ENCODE data around the gene TRAPPC3. TPM values are rescaled to one million over a fixed set of nuclear protein-coding genes. Genes with fewer than 3 reads are reported as not detected.

Gene TRAPPC3
- total RNA-seq, 1 experiment from 2014 or later: 119 TPM

GRCh38 chr1:36095760-36096405 is 53.4 kb downstream of the TRAPPC3 start:
- Histone ChIP-seq H3K27me3 (ENCODE audit: low read length) (no peaks in the 10 kb centered on the region), H2AFZ (ENCODE audit: low read length) (no peak overlapping the region), H3K4me3 (ENCODE audit: low read length) (no peak overlapping the region), H3K27ac (ENCODE audit: low read length) (no peak overlapping the region), H3K9ac (ENCODE audit: low read length) (no peak overlapping the region), H4K20me1 (ENCODE audit: low read length) (no peaks in the 10 kb centered on the region), H3K79me2 (ENCODE audit: low read length) (peaks cover 7% of the 10 kb centered on the region; the same call in 1 of the 2 replicates), H3K4me2 (ENCODE audit: low read length) (no peak overlapping the region), H3K4me1 (ENCODE audit: insufficient read depth, low read length) (no peaks in the 10 kb centered on the region), H3K9me3 (ENCODE audit: low read length) (no peaks in the 10 kb centered on the region), H3K9me2 (replicated peaks; ENCODE audit: low read length) (no peaks in the 10 kb centered on the region), H3K36me3 (ENCODE audit: low read depth, low read length) (peaks cover 33% of the 10 kb centered on the region; the same call in 1 of the 2 replicates), H3F3A (ENCODE audit: low read length, unreplicated experiment) (no peaks in the 10 kb centered on the region)
- intact Hi-C loops (cut with micrococcal nuclease): loop anchor here (5.0 kb wide), 1 partner anchor 191 kb away; no protein-coding TSS in a partner anchor
- ATAC-seq (no peak), DNase-seq (no peak)
- BruUV-seq (replicated peaks): no TSS peak
- POLR2A ChIA-PET (ENCODE audit: unreplicated experiment): no interaction called here
- CTCF ChIA-PET: no interaction called here
- TF ChIP-seq EZH2phosphoT487 (IDR thresholded peaks at IDR 0.05; ENCODE audit: borderline replicate concordance, low read length): no peak
- no peak for TF ChIP-seq EZH2 (IDR thresholded peaks at IDR 0.05; ENCODE audit: low read length, unreplicated experiment)
- TF ChIP-seq CTCF (conservative IDR thresholded peaks at IDR 0.05; ENCODE audit: low read depth, low read length): no peak

GRCh38 chr1:36094621-36095061 is 54.6 kb downstream of the TRAPPC3 start:
- no peak overlapping the region for H3K4me3 ChIP-seq (ENCODE audit: low read length)
- no peaks in the 10 kb centered on the region for H4K20me1 ChIP-seq (ENCODE audit: low read length)
- TF ChIP-seq EZH2phosphoT487 (IDR thresholded peaks at IDR 0.05; ENCODE audit: borderline replicate concordance, low read length): no peak
- H3K9ac ChIP-seq (ENCODE audit: low read length): no peak overlapping the region
- no peaks in the 10 kb centered on the region for H3K9me2 ChIP-seq (replicated peaks; ENCODE audit: low read length)
- DNase-seq (no peak), ATAC-seq (no peak)
- ChIA-PET POLR2A (ENCODE audit: unreplicated experiment) (no interaction called here), CTCF (no interaction called here)
- BruUV-seq (replicated peaks): no TSS peak
- no peaks in the 10 kb centered on the region for H3K27me3 ChIP-seq (ENCODE audit: low read length)
- peaks cover 19% of the 10 kb centered on the region for H3K79me2 ChIP-seq (ENCODE audit: low read length)
- H3K9me3 ChIP-seq (ENCODE audit: low read length): no peaks in the 10 kb centered on the region
- no peak overlapping the region for H3K27ac ChIP-seq (ENCODE audit: low read length)
- H3K4me2 ChIP-seq (ENCODE audit: low read length): no peak overlapping the region
- intact Hi-C loops (cut with micrococcal nuclease): loop anchor here (5.0 kb wide), 1 partner anchor 193 kb away; no protein-coding TSS in a partner anchor
- no peaks in the 10 kb centered on the region for H3F3A ChIP-seq (ENCODE audit: low read length, unreplicated experiment)
- H3K4me1 ChIP-seq (ENCODE audit: insufficient read depth, low read length): peaks cover 8% of the 10 kb centered on the region; the same call in 1 of the 2 replicates
- H2AFZ ChIP-seq (ENCODE audit: low read length): no peak overlapping the region
- H3K36me3 ChIP-seq (ENCODE audit: low read depth, low read length): peaks cover 33% of the 10 kb centered on the region; the same call in 1 of the 2 replicates

GRCh38 chr1:36093929-36094328 is 55.4 kb downstream of the TRAPPC3 start:
- H3F3A ChIP-seq (ENCODE audit: low read length, unreplicated experiment): no peaks in the 10 kb centered on the region
- no peak overlapping the region for H3K4me3 ChIP-seq (ENCODE audit: low read length)
- no TSS peak for BruUV-seq (replicated peaks)
- no peak overlapping the region for H3K27ac ChIP-seq (ENCODE audit: low read length)
- no peaks in the 10 kb centered on the region for H3K27me3 ChIP-seq (ENCODE audit: low read length)
- no peak for DNase-seq
- no peak overlapping the region for H2AFZ ChIP-seq (ENCODE audit: low read length)
- ChIA-PET POLR2A (ENCODE audit: unreplicated experiment) (no interaction called here), CTCF (no interaction called here)
- H3K9me3 ChIP-seq (ENCODE audit: low read length): no peaks in the 10 kb centered on the region
- H3K36me3 ChIP-seq (ENCODE audit: low read depth, low read length): peaks cover 33% of the 10 kb centered on the region; the same call in 1 of the 2 replicates
- H3K9ac ChIP-seq (ENCODE audit: low read length): no peak overlapping the region
- no peak overlapping the region for H3K4me2 ChIP-seq (ENCODE audit: low read length)
- intact Hi-C loops (cut with micrococcal nuclease): no loop called here
- no peaks in the 10 kb centered on the region for H3K9me2 ChIP-seq (replicated peaks; ENCODE audit: low read length)
- peaks cover 9% of the 10 kb centered on the region; the same call in 1 of the 2 replicates for H3K4me1 ChIP-seq (ENCODE audit: insufficient read depth, low read length)
- H3K79me2 ChIP-seq (ENCODE audit: low read length): peaks cover 26% of the 10 kb centered on the region
- no peaks in the 10 kb centered on the region for H4K20me1 ChIP-seq (ENCODE audit: low read length)
- TF ChIP-seq EZH2 (IDR thresholded peaks at IDR 0.05; ENCODE audit: low read length, unreplicated experiment) (no peak), EZH2phosphoT487 (IDR thresholded peaks at IDR 0.05; ENCODE audit: borderline replicate concordance, low read length) (no peak), CTCF (conservative IDR thresholded peaks at IDR 0.05; ENCODE audit: low read depth, low read length) (no peak)
- ATAC-seq: no peak
